Left lobe of liver (tissue), 2 donors: ENCODE measurements around the gene JMJD1C. TPM values are rescaled to one million over a fixed set of nuclear protein-coding genes. Genes with fewer than 3 reads are reported as not detected.
"Not testable (repeated sequence)": the region's sequence is repeated elsewhere in the genome, so short reads cannot be mapped to it uniquely, and the experiment has no call there.

Source experiments
- ATAC-seq: fragments of 200-7000 bp; cut with Tn5 transposase; one replicate; pipeline ENCODE4 v1.9.1; 2020; ENCODE audit warnings: mild to moderate bottlenecking, moderate library complexity
- DNase-seq: peaks from one replicate; pipeline ENCODE4 v3.0.0-alpha.2; 2020; ENCODE audit warnings: low spot score
- total RNA-seq: library from RNA; stranded (reverse); gene quantifications from one replicate; pipeline ENCODE4 v1.2.1, GENCODE V29; 2021
- donor health status: DM: no; HTN: no; CAD: no; lungs with moderate emphysema.
- donor health status: DM: no; HTN: yes; CAD: no.

JMJD1C gene, protein sequence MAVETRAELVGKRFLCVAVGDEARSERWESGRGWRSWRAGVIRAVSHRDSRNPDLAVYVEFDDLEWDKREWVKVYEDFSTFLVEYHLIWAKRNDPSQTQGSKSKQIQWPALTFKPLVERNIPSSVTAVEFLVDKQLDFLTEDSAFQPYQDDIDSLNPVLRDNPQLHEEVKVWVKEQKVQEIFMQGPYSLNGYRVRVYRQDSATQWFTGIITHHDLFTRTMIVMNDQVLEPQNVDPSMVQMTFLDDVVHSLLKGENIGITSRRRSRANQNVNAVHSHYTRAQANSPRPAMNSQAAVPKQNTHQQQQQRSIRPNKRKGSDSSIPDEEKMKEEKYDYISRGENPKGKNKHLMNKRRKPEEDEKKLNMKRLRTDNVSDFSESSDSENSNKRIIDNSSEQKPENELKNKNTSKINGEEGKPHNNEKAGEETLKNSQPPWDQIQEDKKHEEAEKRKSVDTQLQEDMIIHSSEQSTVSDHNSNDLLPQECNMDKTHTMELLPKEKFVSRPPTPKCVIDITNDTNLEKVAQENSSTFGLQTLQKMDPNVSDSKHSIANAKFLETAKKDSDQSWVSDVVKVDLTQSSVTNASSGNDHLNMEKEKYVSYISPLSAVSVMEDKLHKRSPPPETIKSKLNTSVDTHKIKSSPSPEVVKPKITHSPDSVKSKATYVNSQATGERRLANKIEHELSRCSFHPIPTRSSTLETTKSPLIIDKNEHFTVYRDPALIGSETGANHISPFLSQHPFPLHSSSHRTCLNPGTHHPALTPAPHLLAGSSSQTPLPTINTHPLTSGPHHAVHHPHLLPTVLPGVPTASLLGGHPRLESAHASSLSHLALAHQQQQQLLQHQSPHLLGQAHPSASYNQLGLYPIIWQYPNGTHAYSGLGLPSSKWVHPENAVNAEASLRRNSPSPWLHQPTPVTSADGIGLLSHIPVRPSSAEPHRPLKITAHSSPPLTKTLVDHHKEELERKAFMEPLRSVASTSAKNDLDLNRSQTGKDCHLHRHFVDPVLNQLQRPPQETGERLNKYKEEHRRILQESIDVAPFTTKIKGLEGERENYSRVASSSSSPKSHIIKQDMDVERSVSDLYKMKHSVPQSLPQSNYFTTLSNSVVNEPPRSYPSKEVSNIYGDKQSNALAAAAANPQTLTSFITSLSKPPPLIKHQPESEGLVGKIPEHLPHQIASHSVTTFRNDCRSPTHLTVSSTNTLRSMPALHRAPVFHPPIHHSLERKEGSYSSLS (N-terminal part only)
- 32.0 TPM for total RNA-seq

DNA sequence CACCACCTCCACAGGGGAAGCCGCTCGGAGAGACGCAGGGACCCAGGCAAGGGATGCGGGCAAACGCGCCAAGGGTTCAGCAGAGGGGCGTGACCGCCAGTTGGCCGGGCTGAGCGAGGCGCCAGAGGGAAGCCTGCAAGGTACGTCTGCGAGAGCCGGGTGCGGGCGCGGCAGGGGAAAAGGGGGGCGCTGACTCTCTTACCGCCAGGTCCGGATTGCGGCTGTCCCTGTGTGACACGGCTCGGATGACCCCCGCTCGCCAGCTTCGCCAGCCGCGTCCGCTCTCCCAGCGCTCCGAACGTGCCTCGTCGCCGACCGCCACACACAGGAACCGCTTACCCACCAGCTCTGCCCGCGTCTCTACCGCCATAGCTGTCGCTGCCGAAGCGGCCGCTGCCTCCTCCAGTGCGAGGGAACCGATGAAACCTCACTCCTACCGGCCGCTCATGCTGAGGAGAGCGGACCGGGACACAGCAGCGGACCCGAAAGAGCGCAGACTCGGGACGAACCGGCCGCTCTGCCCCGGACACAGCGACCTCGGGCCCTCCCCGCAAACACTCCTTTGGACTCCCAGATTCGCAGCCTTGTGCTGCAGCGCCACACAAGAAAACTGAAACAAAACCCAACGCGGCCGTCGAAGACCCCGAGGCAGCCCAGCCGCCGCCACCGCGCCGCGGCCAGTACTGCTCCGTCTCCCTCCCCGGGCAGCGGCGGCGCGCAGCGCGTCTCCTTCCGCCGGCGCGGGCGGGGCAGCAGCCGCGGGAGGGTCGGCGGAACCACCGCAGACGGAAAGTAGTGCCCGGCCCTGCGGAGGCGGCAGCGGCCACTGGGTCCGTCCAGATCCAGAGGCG, at the start of gene JMJD1C:
TSS of gene JMJD1C (minus strand) at position 685 of the 851 bp plus-strand sequence. CDS start at position 370, 315 bp downstream.
- DNase-seq (peak; percentile 84), ATAC-seq (peak; percentile 86)

GRCh38 chr10:63515002-63515763, 49.4 kb upstream of the JMJD1C start:
- DNase-seq (no peak), ATAC-seq (no peak)

GRCh38 chr10:63506554-63506953, 40.8 kb upstream of the JMJD1C start:
- ATAC-seq (peak; percentile 71), DNase-seq (no peak)

GRCh38 chr10:63505562-63505961, 39.8 kb upstream of the JMJD1C start:
- no peak for ATAC-seq
- DNase-seq = no peak

GRCh38 chr10:63504145-63504881, 38.5 kb upstream of the JMJD1C start:
- no peak for ATAC-seq
- DNase-seq = no peak

GRCh38 chr10:63503395-63503794, 37.6 kb upstream of the JMJD1C start:
- ATAC-seq = no peak

DNA sequence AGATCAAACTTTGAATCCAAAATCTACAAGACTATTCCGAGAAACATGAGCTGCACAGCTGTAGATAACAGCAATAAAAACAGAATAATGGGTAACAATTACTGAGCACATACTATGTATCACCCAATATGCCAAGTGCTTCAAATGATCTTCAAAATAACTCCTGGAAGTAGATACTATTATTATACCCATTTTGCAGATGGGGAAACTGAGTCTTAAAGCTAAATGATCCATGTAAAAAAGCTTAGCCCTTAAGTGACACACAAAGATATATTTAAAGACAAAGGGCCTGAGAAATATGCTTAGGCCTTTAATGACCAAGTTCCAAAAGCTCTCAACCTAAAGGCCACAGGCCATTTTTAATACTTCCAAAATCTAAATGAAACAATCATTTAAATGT, 37.1 kb upstream of the JMJD1C start:
- DNase-seq = no peak
- ATAC-seq = no peak

More at GRCh38 chr10:63503395-63503794, 37.6 kb upstream of the JMJD1C start:
- DNase-seq = no peak

DNA sequence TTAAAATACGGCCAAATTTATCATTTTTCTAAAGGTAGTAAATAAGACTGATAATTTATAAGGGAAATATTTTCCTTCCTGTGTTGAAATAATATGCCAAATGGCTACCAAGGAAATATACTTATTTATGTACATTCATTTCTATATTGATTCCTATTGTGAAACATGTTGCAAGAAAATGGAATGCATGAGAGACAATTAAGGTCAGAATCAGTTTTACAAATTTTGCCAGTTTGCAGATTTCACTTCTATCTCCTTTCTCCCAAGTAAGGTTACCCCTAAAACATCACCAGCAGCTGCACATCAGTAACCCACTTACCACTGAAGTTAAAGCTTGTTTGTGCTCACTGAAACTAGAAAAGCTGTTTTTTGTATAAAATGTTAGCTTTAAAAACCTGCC, 36.2 kb upstream of the JMJD1C start:
- DNase-seq (no peak), ATAC-seq (no peak)

- not testable (repeated sequence) for ATAC-seq, DNase-seq
These were observed 34.8 kb upstream of the JMJD1C start for GRCh38 chr10:63500551-63500950.

DNA sequence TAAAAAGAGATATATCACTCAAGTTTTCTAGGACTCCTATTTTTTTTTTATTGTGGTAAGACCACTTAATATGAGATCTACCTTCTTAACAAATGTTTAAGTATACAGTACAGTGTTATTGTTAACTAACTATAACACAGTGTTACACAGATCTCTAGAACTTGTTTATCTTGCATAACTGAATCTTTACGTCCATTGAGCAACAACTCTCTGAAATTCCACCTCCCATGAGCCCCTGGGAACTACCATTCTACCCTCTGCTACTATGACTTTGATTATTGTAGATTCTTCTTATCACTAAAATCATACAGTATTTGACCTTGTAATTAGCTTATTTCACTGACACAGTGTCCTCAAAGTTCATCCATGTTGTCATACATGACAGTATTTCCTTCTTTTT, 32.9 kb upstream of the JMJD1C start:
- DNase-seq = no peak

GRCh38 chr10:63497321-63497720, 31.5 kb upstream of the JMJD1C start:
- ATAC-seq = no peak
- no peak for DNase-seq

More for the DNA sequence above, 32.9 kb upstream of the JMJD1C start:
- no peak for ATAC-seq

DNA sequence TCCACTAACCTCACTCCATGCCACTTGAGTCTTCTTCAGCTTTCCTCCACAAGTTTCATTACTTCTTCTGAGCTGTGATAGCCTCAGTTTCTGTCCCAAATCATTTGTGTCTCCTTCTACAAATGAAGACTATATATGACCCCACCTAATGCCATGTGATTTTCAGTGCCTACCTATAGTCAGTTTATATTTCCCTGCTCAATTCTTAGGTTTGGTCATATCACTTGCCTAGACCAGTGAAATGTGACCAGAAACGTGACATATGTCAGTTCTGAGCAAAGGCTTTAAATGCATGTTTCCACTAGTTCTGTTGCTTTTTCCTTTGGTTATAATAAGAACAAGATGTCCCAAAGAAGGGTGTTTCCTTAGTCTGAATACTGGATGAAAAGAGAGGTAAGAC, 30.8 kb upstream of the JMJD1C start:
- ATAC-seq (no peak), DNase-seq (no peak)

DNA sequence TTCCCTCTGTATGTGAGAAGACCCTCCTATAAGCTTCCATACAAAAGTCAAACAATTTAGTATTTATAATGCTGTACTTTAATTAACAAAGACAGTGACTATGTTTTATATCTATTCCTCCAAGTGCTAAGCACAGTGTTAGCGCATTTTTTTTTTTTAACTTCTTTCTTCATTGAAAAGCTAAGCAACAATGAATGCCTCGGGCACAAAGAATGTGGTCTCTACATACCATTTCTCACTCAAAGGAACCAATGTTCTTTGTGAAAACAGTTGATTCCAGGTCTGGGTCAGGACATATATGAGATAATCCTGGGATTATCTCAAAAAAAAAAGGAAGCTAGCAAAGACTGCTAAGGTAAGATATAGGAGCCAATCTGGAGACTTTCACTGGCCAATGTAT, 29.2 kb upstream of the JMJD1C start:
- DNase-seq (no peak), ATAC-seq (no peak)

DNA sequence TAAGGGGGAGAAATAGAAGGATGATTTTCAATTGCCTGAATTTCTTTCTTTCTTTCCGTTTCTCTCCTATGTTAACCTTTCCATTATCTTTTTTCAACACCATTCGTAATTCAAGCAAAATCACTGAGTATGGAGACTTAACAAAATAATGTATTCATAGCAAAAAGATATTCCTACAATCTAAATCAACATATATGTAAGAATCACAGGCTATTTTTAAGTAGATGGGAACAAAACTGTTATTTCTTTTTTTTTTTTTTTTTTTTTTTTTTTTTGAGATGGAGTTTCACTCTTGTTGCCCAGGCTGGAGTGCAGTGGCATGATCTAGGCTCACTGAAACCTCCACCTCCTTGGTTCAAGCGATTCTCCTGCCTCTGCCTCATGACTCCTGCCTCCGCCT, 27.2 kb upstream of the JMJD1C start:
- ATAC-seq (no peak), DNase-seq (no peak)

GRCh38 chr10:63492317-63492690, 26.5 kb upstream of the JMJD1C start:
- not testable (repeated sequence) for DNase-seq, ATAC-seq

GRCh38 chr10:63491588-63492316, 26.0 kb upstream of the JMJD1C start:
- no peak for ATAC-seq
- no peak for DNase-seq

GRCh38 chr10:63489838-63490237, 24.1 kb upstream of the JMJD1C start:
- ATAC-seq (no peak), DNase-seq (no peak)

DNA sequence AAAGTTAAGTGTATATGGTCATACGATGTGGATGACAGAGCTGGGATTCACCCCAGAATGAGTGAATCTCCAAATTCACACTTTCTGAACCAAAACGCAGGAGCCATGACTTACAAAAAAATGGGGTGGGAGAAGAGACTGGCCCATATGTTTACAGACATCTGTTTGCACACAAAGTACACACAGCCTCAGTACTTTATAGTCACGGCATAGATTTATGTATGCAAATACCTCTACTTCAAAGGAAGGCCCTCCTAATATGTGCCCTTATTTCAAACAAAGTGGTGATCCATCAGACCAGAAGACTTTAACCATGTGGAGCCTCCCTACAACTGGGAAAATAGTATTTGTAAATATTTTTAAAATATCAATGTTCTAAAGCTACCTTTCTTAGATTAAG, 22.2 kb upstream of the JMJD1C start:
- ATAC-seq = no peak
- DNase-seq = no peak
